Hematopoietic multipotent progenitor cell treated with erythropoietin and hydrocortisone succinate and interleukin-3 and kit ligand, for 4 days (in vitro differentiated cells): ENCODE measurements around the gene ADAMTS17.

Source experiments
- DNase-seq: peaks from one replicate; pipeline ENCODE4 v3.0.0-alpha.2; 2015

ADAMTS17 gene

GRCh38 chr15:100061944-100062343 lies 279.8 kb downstream of the ADAMTS17 start:
- no peak for DNase-seq

DNA sequence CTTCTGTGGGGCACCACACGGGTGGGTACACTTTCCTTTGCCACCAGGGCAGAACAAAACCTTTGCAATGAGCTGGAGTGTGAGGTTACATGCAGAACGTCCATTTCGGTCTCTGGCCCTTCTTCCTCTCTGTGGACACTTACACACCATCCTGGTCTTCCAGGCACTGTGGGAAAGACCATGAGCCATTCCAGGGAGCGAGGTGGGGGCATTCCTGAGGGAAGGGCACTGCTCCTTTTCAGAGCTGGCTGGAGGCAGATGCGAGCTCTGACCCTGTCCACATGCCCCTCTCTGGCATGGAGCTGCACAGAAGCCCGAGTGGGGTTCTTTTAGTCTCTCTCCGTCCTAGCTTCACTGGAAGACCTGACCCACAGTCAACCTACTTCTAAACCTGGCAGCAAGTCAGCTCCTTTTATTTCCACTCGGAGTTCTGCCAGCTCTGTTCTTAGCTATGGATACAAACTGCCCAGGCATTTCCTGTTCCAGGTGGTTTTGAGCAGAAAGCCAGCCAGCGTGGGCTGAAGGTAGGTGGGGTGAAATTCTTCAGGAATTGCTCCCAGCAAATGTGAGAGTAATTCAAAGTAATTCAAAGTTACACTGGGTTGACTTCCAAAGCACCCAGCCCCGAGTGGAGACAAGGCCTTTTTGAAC lies 281.4 kb downstream of the ADAMTS17 start:
- no peak for DNase-seq

GRCh38 chr15:100059521-100059920 lies 282.3 kb downstream of the ADAMTS17 start:
- DNase-seq, result no peak

GRCh38 chr15:100059094-100059493 lies 282.7 kb downstream of the ADAMTS17 start:
- no peak for DNase-seq

DNA sequence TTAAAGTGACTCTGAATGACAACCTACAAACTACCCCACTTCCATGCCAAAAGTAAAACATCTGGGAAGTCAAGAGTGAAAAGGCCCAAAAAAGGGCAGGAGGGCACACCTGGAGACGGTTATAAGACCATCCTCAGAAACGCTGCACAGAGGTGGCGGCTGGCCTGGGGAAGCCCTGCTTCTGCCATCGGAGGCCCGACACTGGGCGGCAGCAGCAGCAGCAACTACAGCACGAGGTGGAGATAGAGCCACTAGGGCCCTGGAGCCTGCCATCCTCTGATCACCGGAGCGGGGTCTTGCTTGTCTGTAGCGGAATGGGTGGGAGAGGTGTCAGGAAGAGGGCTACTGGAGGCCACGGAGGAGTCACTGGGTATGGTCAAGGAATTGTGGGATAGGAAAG lies 283.3 kb downstream of the ADAMTS17 start:
- no peak for DNase-seq

GRCh38 chr15:100057281-100057680 lies 284.5 kb downstream of the ADAMTS17 start:
- no peak for DNase-seq

DNA sequence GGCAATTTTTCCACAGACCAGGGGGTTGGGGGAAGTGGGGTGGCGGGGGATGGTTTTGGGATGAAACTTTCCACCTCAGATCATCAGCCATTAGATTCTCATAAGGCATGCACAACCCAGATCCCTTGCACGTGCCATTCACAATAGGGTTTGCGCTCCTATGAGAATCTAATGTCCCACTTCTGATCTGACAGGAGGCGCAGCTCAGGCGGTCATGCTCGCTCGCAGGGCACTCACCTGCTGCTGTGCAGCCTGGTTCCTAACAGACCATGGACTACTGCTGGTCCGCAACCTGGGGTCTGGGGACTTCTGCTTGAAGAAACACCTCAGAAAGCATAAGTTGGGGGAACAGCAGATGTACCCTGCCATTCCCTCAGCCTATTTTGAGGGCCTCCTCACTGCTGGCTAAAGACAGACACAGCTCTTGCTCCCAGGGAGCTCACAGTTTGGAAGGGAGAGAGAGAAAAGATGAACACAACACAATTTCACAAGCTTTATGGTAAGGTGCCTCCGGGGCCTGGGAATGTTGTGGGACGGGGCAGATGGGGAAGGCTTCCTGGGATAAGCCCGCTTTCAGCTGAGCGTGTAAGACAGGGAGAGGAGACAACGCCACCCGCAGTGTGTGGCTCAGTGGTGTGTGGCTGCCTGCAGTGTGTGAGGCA lies 285.2 kb downstream of the ADAMTS17 start:
- no peak for DNase-seq

GRCh38 chr15:100055821-100056220 lies 286.0 kb downstream of the ADAMTS17 start:
- DNase-seq, result no peak

- no peak for DNase-seq
Measured at GRCh38 chr15:100054539-100054938, 287.2 kb downstream of the ADAMTS17 start.

DNA sequence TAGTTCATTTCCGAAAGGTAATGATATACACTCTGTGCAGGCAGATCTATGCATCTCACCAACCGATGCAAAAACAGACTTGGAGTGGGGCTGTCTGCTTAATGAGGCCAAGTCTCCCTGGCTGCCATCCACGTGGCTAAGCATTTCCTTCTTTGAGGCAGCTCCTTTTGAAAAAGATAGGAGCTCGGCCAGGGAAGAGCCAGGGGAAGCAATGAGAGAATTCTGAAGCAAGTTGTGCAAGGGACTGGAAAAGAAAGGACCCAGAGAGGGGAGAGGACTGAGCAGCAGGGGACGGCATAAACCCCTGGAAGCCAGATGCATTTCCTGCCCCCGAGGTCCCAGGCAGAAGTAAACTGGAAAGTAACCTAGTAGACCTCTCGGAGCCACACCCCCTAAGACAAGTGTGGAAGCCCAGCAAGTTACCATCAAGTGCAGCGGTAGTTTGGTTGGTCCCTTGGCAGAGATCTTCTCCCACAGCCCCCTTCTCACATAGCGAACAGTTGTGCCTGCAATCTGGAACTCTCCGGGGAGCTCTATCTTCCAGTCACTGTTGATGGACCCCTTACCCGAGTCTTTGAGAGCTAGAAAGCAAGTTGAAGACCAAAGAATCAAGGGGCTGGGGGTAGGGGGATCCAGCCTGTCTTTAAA lies 288.2 kb downstream of the ADAMTS17 start:
- DNase-seq, result no peak

DNA sequence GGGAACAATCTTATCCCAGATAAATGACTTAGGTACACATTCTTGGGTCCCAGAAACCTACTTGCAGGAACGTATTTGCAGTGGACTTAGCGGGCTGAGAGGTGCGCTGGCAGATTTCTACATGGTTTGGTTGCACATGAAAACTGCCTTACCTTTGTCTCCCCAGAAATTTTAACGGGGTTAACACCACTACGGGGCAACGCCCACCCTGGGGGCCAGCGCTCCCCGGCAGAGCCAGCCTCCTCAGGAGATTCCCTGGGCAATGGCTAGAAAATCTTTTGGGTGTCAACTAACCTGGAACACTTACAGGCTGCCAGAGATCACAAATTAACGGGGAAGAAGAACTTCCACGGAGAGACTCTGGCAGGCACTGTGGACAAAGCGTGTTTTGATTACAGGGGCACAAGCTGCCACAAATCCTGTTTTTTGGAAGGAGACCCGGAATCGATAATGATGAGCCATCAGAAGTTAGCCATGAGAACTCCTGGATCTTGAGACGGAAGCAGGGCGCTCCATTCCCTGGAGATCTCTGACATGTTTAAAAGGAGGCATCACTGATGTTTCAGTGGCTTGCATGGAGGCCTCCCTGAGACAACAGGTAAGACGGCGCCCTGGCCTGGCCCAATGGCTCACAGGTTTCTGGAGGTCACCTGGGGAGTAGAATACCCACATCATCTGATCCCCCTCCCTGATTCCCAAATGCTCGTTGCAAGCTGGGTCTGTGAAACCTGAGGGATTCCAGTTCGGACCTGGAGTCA lies 288.9 kb downstream of the ADAMTS17 start:
- DNase-seq, result no peak

DNA sequence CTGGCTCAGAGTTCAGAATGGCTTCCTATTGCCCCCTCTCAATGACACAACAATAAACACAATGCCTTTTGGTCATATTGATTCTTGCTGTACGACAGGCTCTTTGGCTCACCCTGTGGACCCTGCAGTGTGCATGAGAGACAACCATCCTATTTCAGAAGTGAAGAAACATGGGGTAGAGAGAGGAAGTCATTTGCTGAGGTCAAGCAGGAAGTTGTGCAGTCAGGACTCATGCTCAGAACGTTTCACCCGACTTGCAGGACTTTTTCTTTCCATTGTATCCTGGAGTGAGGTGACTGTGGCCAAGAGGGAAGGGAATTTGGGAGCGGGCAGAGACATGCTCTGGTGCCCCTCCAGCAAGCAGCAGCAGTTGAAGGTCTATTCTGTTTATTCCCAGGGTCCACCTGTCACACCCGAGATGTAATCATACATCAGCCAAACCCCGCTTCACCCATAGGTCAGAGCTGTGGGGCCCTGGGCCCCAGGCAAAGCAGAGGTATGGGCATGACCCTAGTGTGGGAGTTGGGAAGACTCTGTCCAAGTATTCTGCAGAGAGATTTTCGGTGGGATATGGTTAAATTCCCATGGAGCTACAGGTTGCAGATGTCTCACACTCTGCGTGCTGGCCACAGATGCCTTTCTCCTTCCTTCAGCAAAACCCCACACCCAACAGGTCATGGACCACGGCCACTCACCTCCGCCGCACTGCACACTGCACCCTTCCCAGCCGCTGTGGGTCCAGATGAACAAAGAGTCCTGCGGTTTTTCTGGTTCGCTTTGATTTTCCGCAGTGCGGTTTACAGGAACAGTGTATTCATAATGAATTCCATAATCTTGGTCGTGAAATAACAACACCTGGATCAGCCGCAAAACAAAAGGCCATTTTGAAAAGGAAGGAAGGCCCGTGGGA lies 290.6 kb downstream of the ADAMTS17 start:
- DNase-seq, result no peak

DNA sequence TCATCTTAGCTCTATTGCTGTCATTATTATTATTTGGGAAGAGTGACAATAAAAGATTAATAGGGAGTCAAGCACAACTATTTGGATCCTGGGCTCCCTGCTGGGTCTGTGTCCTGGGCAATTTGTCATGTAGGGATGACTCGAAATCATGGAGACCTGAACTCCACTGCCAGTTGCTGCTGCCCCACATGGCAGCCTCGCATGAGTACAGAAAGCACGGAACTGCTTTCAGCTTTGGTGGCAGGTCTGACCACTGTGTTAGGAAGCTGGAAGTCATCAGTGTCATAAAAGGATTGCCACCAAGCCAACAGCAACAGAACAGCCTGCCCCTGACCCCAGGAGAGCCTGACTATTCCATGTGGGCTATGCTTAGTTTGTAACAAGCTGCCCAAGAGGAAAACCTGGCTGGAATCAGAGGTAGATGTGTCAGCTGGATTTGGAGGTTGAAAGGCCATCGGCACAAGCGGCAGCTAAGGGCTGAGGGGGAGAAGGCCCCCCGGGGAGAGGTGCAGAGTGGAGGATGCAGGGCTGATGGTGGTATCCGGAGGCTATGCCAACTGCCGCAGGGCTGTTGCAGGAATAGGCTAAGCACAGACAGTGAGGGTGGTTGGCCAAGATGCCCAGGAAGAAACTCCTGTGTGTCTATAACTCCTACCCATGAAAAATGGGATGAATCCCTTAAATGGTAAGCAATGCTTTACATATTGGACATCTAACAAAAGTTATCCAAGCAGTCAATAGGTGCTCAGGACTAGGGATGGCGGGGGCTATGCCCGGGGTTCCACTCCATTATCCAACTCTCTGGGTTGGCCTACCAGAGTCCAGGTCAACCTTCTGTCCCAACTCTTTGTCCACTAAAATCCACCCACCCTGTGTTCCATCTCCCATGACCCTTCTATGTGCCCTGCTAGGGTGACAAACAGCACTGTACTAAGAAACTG lies 291.6 kb downstream of the ADAMTS17 start:
- no peak for DNase-seq

DNA sequence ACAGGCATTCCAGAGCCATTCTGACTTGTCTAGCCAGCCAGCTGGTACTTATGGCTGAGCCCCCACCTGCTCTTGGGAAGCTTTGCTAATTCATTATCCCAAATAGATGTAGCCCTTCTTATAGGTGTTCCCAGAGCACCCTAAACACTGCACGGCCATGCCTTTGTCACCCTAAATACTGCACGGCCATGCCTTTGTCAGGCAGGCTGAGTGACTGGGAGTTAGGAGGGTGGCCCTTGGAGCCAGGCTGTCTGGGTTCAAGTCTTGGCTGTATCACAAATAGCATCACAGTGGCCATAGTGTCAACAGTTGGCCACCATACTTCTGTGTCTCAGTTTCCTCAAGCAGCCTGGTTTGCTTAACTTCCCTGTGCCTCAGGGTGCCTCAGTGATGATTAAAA lies 292.3 kb downstream of the ADAMTS17 start:
- no peak for DNase-seq

- no peak for DNase-seq
Measured at GRCh38 chr15:100048736-100049135, 293.0 kb downstream of the ADAMTS17 start.

DNA sequence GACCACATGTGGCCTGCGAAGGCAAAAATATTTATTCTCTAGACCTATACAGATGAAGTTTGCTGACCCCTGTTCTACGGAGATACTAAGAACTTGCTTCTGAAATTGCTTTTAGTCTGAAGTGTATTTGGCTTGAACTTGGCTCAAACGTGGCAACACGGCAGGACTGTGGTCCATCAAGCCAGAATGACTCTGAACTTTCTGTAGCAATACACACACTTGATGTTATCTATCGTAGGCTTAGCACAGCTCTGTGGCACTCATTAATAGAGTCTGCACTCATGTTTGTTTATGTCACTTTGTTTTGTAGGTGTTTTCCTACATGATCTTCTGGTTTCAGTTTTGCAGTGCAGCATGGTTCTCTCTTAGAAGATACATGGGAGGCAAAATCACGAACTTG lies 298.1 kb downstream of the ADAMTS17 start:
- no peak for DNase-seq

DNA sequence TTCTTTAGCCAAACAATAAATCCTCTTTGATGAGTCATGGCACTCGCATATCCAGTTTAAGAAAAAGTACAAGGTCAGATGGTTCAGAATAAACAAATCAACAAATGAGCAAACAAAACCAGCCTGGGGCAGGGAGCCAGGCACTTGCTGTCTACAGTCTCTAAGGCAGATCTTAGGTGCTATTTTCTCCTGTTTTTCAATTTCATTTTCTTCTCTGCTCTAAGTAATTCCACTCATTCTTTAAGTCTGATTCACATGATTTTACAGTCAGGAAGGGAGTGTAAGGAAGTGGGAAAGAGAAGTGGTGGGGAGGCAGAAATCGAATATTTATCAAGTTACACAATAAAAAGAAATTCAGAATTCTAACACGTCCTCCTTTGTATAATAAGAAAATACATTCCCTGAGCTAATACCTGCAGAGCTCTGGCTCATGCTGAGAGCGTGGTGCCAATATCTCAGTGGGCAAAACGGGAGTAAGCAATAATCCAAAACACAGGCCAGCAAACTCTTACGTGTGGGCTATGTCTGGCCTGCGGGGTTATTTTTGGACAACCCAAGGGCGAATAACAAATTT lies 298.6 kb downstream of the ADAMTS17 start:
- DNase-seq, result no peak

DNA sequence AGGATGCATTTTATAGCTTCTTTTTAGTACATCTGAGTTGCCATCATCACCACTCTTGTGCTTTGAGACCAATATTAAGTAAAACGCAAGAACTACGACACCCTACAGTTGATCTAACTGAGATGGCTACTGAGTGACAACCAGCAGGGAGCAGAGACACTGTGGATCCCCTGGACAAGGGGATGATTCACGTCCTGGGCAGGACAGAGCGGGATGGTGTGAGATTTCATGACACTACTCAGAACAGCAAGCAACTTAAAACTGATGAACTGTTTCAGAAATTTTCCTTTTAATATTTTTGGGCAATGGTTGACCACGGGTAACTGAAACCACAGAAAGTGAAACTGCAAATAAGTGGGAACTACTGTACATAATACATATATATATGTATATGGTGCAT lies 299.2 kb downstream of the ADAMTS17 start:
- DNase-seq, result no peak

DNA sequence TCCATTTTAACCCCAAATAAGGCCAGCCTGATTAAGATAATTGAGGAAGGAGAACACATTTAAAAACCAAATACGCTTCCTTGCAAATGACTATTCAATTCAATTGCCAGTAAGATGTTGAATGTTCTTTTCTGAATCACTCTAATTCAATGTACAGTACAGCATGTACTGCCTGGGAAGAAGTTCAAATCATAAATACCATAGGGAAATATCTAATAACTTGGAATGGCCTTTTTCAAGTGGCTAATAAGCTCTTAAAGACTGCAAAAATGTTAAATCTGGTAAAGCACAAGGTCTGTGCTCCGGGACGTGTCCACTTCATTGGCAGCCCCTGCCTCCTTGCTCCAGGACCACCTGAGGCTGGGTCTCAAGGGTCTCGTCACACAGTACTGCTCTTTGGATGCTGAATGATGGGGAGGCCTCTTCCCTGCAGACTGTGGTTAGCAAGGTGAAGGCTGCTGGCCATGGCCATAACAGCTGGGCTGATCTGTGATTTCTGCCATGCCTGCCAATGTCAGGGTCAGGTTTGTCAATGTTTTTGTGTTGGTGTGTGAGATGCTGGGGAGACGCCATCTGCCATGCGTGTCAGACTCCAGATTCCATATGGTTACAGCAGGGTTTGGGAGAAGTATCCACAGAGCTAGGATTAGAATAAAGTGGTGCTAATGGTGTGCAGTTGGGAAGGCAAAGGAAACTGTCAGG lies 300.5 kb downstream of the ADAMTS17 start:
- no peak for DNase-seq

DNA sequence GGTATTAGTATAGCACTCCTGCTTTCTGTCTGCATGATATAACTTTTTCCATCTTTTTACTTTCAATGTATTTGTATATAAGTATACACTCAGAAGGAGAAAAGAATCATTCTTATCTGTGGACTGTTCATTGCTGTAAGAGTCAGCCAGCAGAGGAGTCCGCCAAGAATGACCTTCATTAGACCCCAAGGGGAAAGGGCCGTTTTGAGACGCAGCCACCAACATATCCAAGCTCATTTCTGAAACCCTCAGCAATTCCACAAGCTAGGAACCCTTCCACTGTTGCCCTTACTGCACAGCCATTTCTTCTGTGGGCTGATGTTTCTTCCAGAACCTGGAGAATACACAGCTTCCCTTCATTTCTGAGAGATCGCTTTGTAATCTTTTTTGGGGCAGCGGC lies 301.8 kb downstream of the ADAMTS17 start:
- DNase-seq, result no peak
